Stimulated activated CD4-positive, alpha-beta T cell treated with anti-CD3 and anti-CD28 coated beads, TNF-alpha, amount 100 ng/mL, for 1 hour (primary cell): ENCODE measurements around the gene RAP1GAP2.
"Not testable (repeated sequence)": the region's sequence is repeated elsewhere in the genome, so short reads cannot be mapped to it uniquely, and the experiment has no call there.

Experiments
- DNase-seq, 3 donors: peaks; one replicate each; pipeline ENCODE4 v3.0.0-alpha.2; 2020; ENCODE audit warnings: low read depth in 3 of 3, low spot score in 1 of 3

The RAP1GAP2 gene

DNA sequence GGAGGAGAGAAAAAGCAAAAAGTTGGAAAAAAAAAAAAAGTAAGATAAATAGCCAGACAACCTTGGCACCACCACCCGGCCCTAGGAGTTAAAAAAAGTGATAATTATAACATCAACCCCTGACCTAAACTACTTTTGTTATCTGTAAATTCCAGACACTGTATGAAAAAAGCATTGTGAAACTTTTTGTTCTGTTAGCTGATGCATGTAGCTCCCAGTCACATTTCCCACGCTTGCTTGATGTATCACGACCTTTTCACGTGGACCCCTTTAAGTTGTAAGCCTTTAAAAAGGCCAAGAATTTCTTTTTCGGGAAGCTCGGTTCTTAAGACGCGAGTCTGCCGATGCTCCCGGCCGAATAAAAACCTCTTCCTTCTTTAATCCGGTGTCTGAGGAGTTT is 10.9 kb upstream of the RAP1GAP2 start:
- not testable (repeated sequence) for DNase-seq

DNA sequence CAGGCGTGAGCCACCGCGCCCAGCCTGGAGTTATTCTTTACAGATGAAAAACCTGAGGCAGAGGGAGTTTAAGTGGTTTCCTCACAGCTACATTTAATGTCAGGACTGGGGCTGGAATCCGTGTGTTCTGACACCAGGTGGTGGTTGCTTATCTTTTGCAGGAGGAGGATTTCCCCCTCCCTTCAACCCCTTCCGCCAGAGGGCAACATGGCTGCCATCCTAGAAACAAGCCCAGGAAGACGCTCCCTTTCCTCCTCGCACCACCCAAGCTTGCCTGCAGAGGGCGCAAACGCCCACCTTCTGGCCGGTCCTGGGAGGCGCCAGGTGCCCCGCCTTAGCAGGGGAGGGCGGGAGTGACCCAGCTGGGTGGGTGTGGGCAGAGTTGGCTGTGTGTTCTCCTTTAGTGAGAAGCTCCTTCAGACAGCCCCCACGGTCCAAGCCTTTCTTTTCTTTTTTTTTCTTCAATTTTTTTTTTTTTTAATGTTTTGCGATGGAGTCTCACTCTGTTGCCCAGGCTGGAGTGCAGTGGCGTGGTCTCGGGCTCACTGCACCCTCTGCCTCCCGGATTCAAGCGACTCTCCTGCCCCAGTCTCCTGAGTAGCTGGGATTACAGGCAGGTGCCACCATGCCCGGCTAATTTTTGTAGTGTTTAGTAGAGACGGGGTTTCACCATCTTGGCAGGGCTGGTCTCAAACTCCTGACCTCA is 9.9 kb upstream of the RAP1GAP2 start:
- peak; percentile 72 to 90 (median 78) for DNase-seq

DNA sequence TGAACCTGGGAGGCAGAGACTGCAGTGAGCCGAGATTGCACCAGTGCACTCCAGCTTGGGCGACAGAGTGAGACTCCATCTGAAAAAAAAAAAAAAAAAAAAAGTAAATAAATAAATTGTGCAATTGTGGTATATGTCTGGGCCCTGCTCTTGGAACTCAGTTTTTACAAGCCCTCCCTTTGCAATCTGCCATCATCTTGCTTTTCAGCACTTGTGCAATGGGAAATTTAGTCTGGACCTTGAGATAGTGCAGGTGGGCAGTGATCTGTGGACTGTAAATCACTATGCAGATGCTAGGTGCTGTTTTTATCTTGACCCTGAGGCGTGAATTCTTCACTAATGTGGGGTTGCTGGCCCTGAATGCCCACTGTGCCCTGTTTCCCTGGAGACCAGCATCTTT is 6.5 kb upstream of the RAP1GAP2 start:
- no peak for DNase-seq

GRCh38 chr17:2792366-2793169 is 3.7 kb upstream of the RAP1GAP2 start:
- no peak for DNase-seq

DNA sequence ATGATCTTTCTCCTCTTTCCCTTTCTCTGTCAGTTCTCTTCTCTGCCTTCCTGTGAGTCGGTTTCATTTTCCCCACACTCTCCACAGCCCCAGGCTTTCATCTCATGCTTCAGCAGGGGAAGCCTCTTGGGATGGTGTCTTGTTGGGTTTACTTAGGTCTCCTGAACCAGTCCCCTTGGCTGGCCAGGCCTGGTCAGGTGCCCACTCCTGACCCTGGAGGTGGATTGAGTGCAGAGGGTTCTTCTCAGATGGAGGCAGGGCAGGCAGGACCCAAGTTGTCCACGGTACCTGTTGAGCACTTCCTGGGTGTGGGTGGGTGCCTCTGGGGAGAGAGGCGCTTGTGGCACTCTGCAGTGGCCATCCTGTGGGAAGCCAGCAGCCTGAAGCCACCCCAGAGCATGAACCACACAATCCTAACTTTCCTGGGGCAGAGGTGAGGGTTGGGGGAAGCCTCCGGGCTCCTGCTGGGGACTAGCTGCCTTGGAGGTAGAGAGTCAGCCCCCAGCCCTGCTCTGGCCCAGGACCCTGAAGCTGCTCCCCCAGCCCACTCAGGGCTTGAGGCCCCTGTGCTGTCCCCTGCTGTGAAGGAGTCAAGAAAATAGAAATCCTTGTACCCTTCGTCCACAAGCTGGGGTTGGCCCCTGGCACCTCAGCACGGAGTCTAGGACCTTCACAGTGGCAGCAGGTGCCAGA is 2.0 kb upstream of the RAP1GAP2 start:
- DNase-seq: no peak

DNA sequence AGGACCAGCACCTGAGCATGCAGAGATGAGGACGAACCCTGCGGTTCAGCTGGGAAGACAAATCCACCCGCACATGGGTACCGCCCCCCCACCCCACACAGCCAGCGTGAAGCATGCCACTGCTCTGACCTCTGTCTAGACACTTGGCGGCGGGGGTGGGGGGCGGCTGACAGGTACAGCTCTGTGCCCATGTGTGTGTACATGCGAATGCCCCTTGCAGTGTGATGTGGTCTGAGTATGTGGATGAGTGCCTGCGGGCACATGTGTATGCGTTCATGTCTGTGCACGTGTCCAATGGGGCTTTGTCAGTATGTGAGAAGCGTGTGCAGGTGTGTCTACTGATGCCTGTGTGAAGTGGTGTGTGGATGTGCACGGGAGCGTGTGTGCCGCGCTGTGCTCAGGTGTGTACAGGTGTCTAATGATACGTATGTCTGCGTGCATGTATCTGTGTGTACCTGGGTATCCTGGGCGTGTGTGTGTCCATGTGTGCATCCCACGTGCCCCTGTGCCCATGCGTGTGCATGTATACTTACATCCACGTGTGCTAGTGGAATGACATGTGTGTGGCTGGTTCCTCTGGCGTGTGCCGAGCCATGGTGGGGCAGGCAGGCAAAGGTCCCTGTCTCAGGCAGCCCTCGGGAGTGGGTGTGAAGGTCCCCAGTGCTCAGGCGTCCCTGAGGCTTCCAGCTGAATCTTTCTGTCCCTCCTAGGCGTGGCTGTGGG is 636 bp upstream of the RAP1GAP2 start:
- DNase-seq: no peak

- no peak for DNase-seq
Observed at GRCh38 chr17:2797226-2797625, 988 bp downstream of the RAP1GAP2 start.

DNA sequence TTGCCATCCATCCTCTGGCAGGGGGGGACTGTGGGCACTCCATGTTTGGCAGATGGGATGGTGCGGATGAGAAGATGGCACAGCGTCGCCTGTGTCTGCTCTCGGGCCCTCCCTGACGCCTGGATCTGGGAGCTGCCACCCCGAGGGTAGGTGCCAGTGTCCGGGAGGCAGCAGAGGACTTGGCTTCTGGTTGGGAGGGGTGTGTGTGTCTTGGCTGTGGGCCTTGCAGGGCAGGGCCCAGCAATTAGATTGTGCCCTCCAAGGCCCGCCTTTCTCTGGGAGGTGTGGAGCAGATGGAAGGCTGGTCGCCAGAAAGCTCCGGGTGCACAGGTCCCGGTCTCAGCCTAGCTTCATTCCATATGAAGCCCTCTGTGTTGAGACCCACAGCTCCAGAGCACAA is 1.4 kb downstream of the RAP1GAP2 start:
- DNase-seq: no peak

GRCh38 chr17:2798188-2798587 is 1.9 kb downstream of the RAP1GAP2 start:
- no peak for DNase-seq

GRCh38 chr17:2798678-2799077 is 2.4 kb downstream of the RAP1GAP2 start:
- DNase-seq: no peak

- no peak for DNase-seq
Observed at GRCh38 chr17:2799653-2800052, 3.4 kb downstream of the RAP1GAP2 start.

GRCh38 chr17:2800367-2800766 is 4.1 kb downstream of the RAP1GAP2 start:
- DNase-seq: no peak

- DNase-seq: no peak
Observed at GRCh38 chr17:2801841-2802240, 5.6 kb downstream of the RAP1GAP2 start.

DNA sequence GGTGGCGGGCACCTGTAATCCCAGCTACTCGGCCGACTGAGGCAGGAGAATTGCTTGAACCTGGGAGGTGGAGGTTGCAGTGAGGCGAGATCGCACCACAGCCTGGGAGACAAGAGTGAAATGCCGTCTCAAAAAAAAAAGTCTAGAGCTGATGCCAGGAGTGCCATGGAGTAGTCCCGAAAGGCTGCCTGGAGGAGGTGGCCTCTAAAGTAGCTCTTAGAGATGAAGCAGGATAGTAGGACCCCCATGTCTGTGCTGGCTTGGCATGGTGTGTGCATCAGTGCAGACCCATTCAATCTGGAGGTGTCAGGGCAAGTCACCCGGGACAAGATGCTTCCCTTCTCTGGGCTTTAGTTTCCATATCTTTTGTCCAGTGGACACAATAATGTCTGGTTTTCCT is 6.3 kb downstream of the RAP1GAP2 start:
- no peak for DNase-seq

- no peak for DNase-seq
Observed at GRCh38 chr17:2803386-2803785, 7.1 kb downstream of the RAP1GAP2 start.

DNA sequence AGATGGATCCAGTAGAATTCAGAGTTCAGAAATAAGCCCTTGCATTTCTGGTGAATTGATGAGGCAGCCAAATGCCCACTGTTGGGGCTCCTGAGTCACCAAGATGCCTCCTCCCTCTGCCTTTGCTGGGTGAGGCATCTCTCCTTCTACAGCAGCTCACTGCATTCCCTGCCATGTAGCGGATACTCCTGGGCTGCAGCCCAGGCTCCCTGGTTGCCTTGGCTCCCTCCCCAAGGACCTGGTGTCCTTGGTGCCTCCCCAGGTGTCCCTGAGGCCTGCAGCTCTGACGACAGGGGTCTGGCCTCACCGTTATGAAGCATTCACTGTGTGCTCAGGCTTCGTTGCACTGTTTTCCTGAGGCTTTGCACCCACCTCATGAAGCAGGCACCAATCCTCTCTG is 7.7 kb downstream of the RAP1GAP2 start:
- DNase-seq: no peak

DNA sequence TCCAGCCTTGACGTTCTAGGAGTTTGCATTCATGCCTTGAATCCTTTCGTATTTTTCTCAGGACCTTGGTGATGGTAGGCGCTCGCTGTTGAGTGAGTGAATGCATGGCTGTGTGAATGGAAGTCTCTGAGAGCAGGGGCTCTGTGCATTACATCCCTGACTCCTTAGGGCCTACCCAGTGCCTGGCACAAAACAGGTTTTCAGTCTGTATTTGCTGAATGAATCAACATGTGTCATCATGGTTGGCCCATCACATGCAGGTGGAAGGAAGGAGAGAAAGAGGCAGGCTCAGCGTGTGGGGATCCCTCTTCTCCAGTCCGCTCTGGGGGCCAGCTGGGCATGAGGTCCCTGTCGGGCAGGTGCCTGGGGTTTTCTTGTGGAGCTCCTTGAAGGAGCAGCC is 8.7 kb downstream of the RAP1GAP2 start:
- DNase-seq: no peak

GRCh38 chr17:2805961-2806360 is 9.7 kb downstream of the RAP1GAP2 start:
- no peak for DNase-seq

DNA sequence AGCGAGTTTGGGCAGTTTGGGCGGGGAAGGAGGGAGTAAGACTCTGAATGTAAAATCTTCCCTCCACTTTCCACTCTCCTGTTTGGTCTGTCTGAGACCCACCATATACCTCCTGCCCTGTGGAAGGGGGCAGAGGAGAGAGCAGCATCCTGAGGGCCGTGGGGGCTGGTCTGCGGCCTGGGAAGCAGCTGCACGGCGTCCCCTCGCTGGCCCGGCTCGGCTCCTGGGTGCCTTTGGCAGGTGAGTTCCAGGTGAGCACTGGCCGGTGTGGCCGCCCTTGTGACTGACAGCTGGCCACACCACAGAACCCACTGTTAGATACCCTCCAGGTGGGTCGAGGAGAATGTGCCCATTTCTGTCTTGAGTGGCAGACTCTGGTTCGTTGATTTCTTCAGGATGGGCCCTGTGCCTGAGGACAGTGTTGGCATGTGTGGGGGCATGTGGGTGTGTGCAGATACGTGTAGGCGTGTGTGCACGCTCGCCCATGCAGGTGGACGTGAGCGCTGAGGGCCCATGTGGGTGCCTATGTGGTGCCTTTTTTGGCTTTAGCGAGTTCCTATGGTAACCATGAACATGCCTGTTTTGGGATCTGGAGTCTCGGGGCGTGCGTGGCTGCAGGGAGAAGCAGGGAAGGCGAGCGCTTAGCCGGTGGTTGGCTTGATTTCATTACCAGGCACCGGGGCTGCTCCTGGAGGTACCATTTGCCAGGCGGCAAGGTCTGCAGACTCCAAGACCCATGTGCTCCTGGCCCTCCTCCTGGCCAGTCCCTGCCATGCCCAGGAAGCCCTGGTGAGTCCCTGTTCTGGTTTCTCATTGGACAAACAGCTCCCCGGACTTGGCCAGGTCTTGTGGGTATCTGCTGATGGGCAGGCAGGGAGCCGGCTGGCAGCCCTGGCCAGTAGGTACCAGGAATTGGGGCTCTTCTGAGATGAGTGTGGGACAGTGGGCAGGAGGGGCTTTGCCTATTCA is 12.4 kb downstream of the RAP1GAP2 start:
- DNase-seq: no peak

DNA sequence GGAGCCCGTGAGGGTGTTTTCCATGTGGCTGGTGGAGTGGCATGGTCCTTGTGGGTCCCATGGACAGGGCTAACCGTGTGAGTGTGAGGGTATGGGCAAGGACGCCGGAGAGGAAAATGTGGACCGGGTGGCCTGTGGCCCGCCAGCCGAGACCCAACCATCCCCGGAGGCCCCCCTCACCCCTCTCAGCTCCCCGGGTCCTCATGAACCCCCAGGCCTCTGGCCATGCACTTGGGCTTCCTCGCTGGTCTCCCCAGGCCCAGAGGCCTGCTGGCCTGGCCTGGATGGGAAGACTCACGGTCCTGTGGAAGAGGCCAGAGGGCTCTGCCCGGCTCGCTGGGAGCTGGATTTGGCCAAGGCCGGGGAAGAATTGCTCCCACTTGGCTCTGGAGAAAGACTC is 13.1 kb downstream of the RAP1GAP2 start:
- no peak for DNase-seq
